Endothelial cell of umbilical vein (primary cell): ENCODE measurements around the gene FGF22. TPM values are rescaled to one million over a fixed set of nuclear protein-coding genes. Genes with fewer than 3 reads are reported as not detected.

Source experiments
- BruUV-seq: library from RNA; stranded (reverse); fragments of 400-500 nt; replicated peaks from 2 replicates; lab custom pipeline; 2021; lab: Mats Ljungman, UMichigan
- CTCF ChIA-PET: fragments of 300-600, 350-600 bp; sonication (Branson Sonifier 250); formaldehyde crosslinking; loops from one replicate; lab custom pipeline; 2021; ENCODE audit warnings: antibody characterized with exemption, inconsistent platforms; lab: Charles Lee
- POLR2A ChIA-PET: fragments of 300-600, 350-600 bp; sonication (Branson Sonifier 250); formaldehyde crosslinking; loops from one replicate; lab custom pipeline; 2021; ENCODE audit warnings: antibody characterized with exemption, inconsistent platforms; lab: Charles Lee
- DNase-seq: peaks from one replicate; pipeline ENCODE4 v3.0.0-alpha.2; 2011; ENCODE audit warnings: low read depth, low spot score
- FAIRE-seq: peaks from 2 replicates; lab custom pipeline; 2011; peaks lifted over from hg19 to GRCh38; lab: Jason Lieb, UNC
- H2AFZ ChIP-seq: 2 replicates; pipeline ENCODE4 v1.6.0; 2012; ENCODE audit warnings: low read depth, low read length, control low read depth, inconsistent platforms
- H3K27ac ChIP-seq: 2 replicates; pipeline ENCODE4 v1.5.1; 2011; ENCODE audit warnings: low read depth, mild to moderate bottlenecking, control low read depth, low read length, moderate library complexity; ENCODE audit not compliant: insufficient read depth
- H3K27me3 ChIP-seq, 2 experiments: 2 replicates each; pipeline versions ENCODE4 v1.6.0 to v1.6.1; 2011; ENCODE audit warnings: low read length in 2 of 2, mixed read lengths in 1 of 2; ENCODE audit not compliant: control insufficient read depth in 2 of 2, insufficient read depth in 2 of 2
- H3K36me3 ChIP-seq, 2 experiments: 2 replicates in 1 of 2; 3 replicates in 1 of 2; pipeline ENCODE4 v1.5.1; 2011; ENCODE audit warnings: low read length in 2 of 2, mild to moderate bottlenecking in 1 of 2, moderate library complexity in 1 of 2; ENCODE audit not compliant: control insufficient read depth in 2 of 2, insufficient read depth in 2 of 2; ENCODE audit errors: extremely low read depth in 1 of 2
- H3K4me1 ChIP-seq: 3 replicates; pipeline ENCODE4 v1.5.1; 2011; ENCODE audit warnings: mild to moderate bottlenecking, low read length; ENCODE audit not compliant: control insufficient read depth, insufficient read depth; ENCODE audit errors: extremely low read depth
- H3K4me2 ChIP-seq: 2 replicates; pipeline ENCODE4 v1.6.1; 2011; ENCODE audit warnings: low read length, control low read depth, mixed read lengths; ENCODE audit not compliant: insufficient read depth
- H3K4me3 ChIP-seq, 3 experiments: fragments of 200-600 bp in 1 of 3; sonication (generic), shearing (Covaris generic) in 1 of 3; replicated peaks in 1 of 3; 2 replicates each; pipeline ENCODE4 v1.5.1; 2011 to 2016; ENCODE audit warnings: control low read depth in 3 of 3, low read length in 3 of 3, mild to moderate bottlenecking in 2 of 3, inconsistent platforms in 1 of 3, low read depth in 1 of 3, moderate library complexity in 1 of 3; ENCODE audit not compliant: insufficient read depth in 1 of 3
- H3K79me2 ChIP-seq: 2 replicates; pipeline ENCODE4 v1.6.0; 2012; ENCODE audit warnings: low read length, inconsistent platforms; ENCODE audit not compliant: control insufficient read depth, insufficient read depth
- H3K9ac ChIP-seq: replicated peaks from 2 replicates; pipeline ENCODE3; 2011; ENCODE audit warnings: low read length, control low read depth; ENCODE audit not compliant: insufficient read depth; ENCODE audit errors: extremely low read depth
- H3K9me1 ChIP-seq: replicated peaks from 3 replicates; pipeline ENCODE4 v1.6.0; 2011; ENCODE audit warnings: mild to moderate bottlenecking, low read length; ENCODE audit not compliant: control insufficient read depth, insufficient read depth; ENCODE audit errors: extremely low read depth
- H3K9me3 ChIP-seq: replicated peaks from 2 replicates; pipeline ENCODE4 v1.5.1; 2012; ENCODE audit warnings: low read length, inconsistent platforms; ENCODE audit not compliant: control insufficient read depth, insufficient read depth
- H4K20me1 ChIP-seq: replicated peaks from 2 replicates; pipeline ENCODE3; 2011; ENCODE audit warnings: mild to moderate bottlenecking, low read length; ENCODE audit not compliant: control insufficient read depth, insufficient read depth; ENCODE audit errors: extremely low read depth
- EZH2 ChIP-seq: IDR thresholded peaks from 2 replicates; pipeline ENCODE4 v1.6.1; 2012; ENCODE audit warnings: borderline replicate concordance, low read depth, mild to moderate bottlenecking, moderate library complexity, low read length, inconsistent platforms; ENCODE audit not compliant: severe bottlenecking
- FOS ChIP-seq: IDR thresholded peaks from 2 replicates; pipeline ENCODE4 v1.6.1; 2011; ENCODE audit warnings: mild to moderate bottlenecking, low read length, moderate library complexity, borderline replicate concordance; ENCODE audit not compliant: insufficient read depth
- GATA2 ChIP-seq: IDR thresholded peaks from 2 replicates; pipeline ENCODE4 v1.7.0; 2011; ENCODE audit warnings: low read depth, mild to moderate bottlenecking, moderate library complexity, mixed read lengths, low read length; ENCODE audit not compliant: insufficient read length, insufficient read depth
- JUN ChIP-seq: IDR thresholded peaks from 2 replicates; pipeline ENCODE4 v1.6.1; 2011; ENCODE audit warnings: borderline replicate concordance, low read depth; ENCODE audit not compliant: insufficient read length, insufficient read depth
- MYC ChIP-seq: IDR thresholded peaks from one replicate; pipeline ENCODE4 v1.6.1; 2011; ENCODE audit warnings: mild to moderate bottlenecking, low read depth, low read length
- POLR2A ChIP-seq: IDR thresholded peaks from 2 replicates; pipeline ENCODE4 v1.6.1; 2012; ENCODE audit warnings: low read depth, mild to moderate bottlenecking, control low read depth, low read length
- POLR2AphosphoS5 ChIP-seq: IDR thresholded peaks from 2 replicates; pipeline ENCODE4 v1.6.1; 2012; ENCODE audit warnings: low read depth, mild to moderate bottlenecking, control low read depth, low read length, moderate library complexity; ENCODE audit not compliant: insufficient read depth
- dilution Hi-C: fragments of 300-500 bp; cut with MboI; formaldehyde crosslinking; loops from one replicate; pipeline ENCODE4 v1.15.0; 2019; ENCODE audit warnings: low sequenced_read_pairs; ENCODE audit not compliant: extremely low pct_ligation_motif_present
- intact Hi-C: fragments of 100-400 bp; cut with micrococcal nuclease; formaldehyde crosslinking; loops from one replicate; pipeline ENCODE4 v1.10.0; 2022
- polyA plus RNA-seq, 4 experiments: library from polyadenylated mRNA; depleted of rRNA in 3 of 4; stranded (reverse) in 3 of 4; unstranded in 1 of 4; fragments of >200 nt; gene quantifications; 2 replicates each; pipeline versions ENCODE4 v1.2.1 to v1.2.3, GENCODE V29; 2011 to 2012; ENCODE audit warnings: missing spikeins in 1 of 4
- total RNA-seq: library from RNA; stranded (reverse); gene quantifications from 2 replicates; pipeline ENCODE4 v1.2.3, GENCODE V29; 2021
- TF ChIP-seq, protein P1 (sequence below): IDR thresholded peaks from 2 replicates; pipeline ENCODE4 v1.6.1; 2011; ENCODE audit not compliant: insufficient read depth, insufficient read length
- TF ChIP-seq, protein P2 (sequence below), 2 donors: IDR thresholded peaks; 1 replicate in 1 of 2; 2 replicates in 1 of 2; pipeline ENCODE4 v1.5.1; 2011; ENCODE audit warnings: low read length in 2 of 2, mild to moderate bottlenecking in 2 of 2, moderate library complexity in 2 of 2, control low read depth in 1 of 2, inconsistent platforms in 1 of 2, low read depth in 1 of 2; ENCODE audit not compliant: insufficient read depth in 1 of 2; ENCODE audit errors: extremely low read depth in 1 of 2

FGF22 gene
- total and polyA plus RNA-seq, 2 donors (not counting 3 experiments of a cell fraction or from before 2014, with no cell fraction given): 0.07 TPM; not detected in 1

DNA sequence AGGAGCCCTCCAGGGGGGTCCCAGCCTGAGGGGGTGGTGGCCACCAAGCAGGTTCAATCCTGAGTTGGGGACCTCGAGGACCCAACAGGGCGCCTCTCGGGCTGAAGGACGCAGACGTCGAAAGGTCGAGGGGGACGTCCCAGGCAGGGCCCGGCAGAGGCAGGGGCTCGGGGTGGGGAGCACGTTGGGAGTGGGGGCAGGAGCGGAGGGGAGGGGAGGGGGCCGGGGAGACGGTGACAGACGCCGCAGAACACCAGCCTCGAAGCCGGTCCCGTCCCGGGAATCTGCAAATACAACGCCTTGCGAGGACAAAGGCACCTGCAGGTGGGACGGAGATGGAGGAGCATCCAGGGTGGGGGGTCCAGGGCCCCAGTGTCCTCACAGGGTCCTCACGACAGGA, 4.1 kb downstream of the FGF22 start:
- CTCF ChIA-PET: no interaction called here
- FAIRE-seq (no peak), DNase-seq (no peak)
- H3K79me2 ChIP-seq: no peaks in the 10 kb centered on the region
- H3K9me3 ChIP-seq: no peaks in the 10 kb centered on the region
- H3K4me3 ChIP-seq: no peak overlapping the region
- H3K9ac ChIP-seq: no peak overlapping the region
- intact Hi-C loops (no loop called here), dilution Hi-C loops (no loop called here)
- H3K9me1 ChIP-seq: no peaks in the 10 kb centered on the region
- peaks cover 4% of the 10 kb centered on the region for H3K4me1 ChIP-seq
- POLR2A ChIA-PET: no interaction called here
- no peak overlapping the region for H2AFZ ChIP-seq
- no peak overlapping the region for H3K4me2 ChIP-seq
- BruUV-seq: no TSS peak
- H4K20me1 ChIP-seq: no peaks in the 10 kb centered on the region
- no peak for TF ChIP-seq GATA2
- TF ChIP-seq POLR2A: no peak
- no peak for TF ChIP-seq JUN
- no peak for TF ChIP-seq FOS
- TF ChIP-seq EZH2: no peak
- TF ChIP-seq, protein P1, sequence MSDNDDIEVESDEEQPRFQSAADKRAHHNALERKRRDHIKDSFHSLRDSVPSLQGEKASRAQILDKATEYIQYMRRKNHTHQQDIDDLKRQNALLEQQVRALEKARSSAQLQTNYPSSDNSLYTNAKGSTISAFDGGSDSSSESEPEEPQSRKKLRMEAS: no peak
- H3K27me3 ChIP-seq: no peaks in the 10 kb centered on the region
- H3K36me3 ChIP-seq: peaks cover 4 to 12% of the 10 kb centered on the region in 2 experiments
- H3K27ac ChIP-seq: no peak overlapping the region

DNA sequence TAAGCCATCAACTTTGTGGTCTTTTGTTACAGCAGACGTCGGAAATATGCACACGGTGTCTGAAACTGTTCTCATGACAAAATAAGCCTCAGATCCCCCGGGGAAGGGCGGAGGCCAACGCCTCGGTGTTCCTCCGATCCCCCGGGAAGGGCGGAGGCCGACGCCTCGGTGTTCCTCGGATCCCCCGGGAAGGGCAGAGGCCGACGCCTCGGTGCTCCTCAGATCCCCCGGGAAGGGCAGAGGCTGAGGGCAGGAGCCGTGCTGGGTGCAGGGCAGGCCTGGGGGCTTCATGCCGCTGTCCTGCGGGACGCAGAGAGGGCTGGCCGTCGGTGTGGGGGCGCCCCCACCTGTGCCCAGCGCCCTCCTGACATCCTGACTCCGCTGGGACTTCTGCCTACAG, 4.7 kb downstream of the FGF22 start:
- dilution Hi-C loops (no loop called here), intact Hi-C loops (no loop called here)
- CTCF ChIA-PET: no interaction called here
- H3K9me3 ChIP-seq: no peaks in the 10 kb centered on the region
- H3K27me3 ChIP-seq: no peaks in the 10 kb centered on the region
- peaks cover 5 to 14% of the 10 kb centered on the region in 2 experiments for H3K36me3 ChIP-seq
- H3K4me1 ChIP-seq: peaks cover under 1% of the 10 kb centered on the region
- H3K4me3 ChIP-seq: no peak overlapping the region
- BruUV-seq: no TSS peak
- TF ChIP-seq, protein P2, sequence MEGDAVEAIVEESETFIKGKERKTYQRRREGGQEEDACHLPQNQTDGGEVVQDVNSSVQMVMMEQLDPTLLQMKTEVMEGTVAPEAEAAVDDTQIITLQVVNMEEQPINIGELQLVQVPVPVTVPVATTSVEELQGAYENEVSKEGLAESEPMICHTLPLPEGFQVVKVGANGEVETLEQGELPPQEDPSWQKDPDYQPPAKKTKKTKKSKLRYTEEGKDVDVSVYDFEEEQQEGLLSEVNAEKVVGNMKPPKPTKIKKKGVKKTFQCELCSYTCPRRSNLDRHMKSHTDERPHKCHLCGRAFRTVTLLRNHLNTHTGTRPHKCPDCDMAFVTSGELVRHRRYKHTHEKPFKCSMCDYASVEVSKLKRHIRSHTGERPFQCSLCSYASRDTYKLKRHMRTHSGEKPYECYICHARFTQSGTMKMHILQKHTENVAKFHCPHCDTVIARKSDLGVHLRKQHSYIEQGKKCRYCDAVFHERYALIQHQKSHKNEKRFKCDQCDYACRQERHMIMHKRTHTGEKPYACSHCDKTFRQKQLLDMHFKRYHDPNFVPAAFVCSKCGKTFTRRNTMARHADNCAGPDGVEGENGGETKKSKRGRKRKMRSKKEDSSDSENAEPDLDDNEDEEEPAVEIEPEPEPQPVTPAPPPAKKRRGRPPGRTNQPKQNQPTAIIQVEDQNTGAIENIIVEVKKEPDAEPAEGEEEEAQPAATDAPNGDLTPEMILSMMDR (IDR thresholded peaks at IDR 0.05; ENCODE audit: extremely low read depth in 1 of 2, insufficient read depth in 1 of 2, low read depth in 1 of 2, low read length in 2 of 2): no peak
- no peak for TF ChIP-seq EZH2
- TF ChIP-seq POLR2A: no peak
- TF ChIP-seq POLR2AphosphoS5: no peak
- TF ChIP-seq MYC: no peak
- TF ChIP-seq JUN: no peak
- no peak for TF ChIP-seq GATA2
- no peak for TF ChIP-seq FOS
- TF ChIP-seq, protein P1: no peak
- DNase-seq: no peak
- H3K27ac ChIP-seq: no peak overlapping the region
- H3K79me2 ChIP-seq: no peaks in the 10 kb centered on the region
- H3K9ac ChIP-seq: no peak overlapping the region
- H2AFZ ChIP-seq: no peak overlapping the region
- no peak overlapping the region for H3K4me2 ChIP-seq
- POLR2A ChIA-PET: no interaction called here
- H3K9me1 ChIP-seq: no peaks in the 10 kb centered on the region
- no peak for FAIRE-seq
- no peaks in the 10 kb centered on the region for H4K20me1 ChIP-seq
